Stimulated activated CD4-positive, alpha-beta T cell treated with anti-CD3 and anti-CD28 coated beads, Interleukin-15, amount 100 ng/mL, for 1 hour (primary cell): ENCODE results near the gene CSH2.
A peak's percentile ranks its signal among the peaks of the same experiment; 100 is the strongest.
"Not testable (repeated sequence)": the region's sequence is repeated elsewhere in the genome, so short reads cannot be mapped to it uniquely, and the experiment has no call there.

Source experiments
- DNase-seq, 2 donors: peaks; one replicate each; pipeline ENCODE4 v3.0.0-alpha.2; 2020; ENCODE audit warnings: low read depth in 1 of 2, low spot score in 1 of 2

CSH2 gene

DNA sequence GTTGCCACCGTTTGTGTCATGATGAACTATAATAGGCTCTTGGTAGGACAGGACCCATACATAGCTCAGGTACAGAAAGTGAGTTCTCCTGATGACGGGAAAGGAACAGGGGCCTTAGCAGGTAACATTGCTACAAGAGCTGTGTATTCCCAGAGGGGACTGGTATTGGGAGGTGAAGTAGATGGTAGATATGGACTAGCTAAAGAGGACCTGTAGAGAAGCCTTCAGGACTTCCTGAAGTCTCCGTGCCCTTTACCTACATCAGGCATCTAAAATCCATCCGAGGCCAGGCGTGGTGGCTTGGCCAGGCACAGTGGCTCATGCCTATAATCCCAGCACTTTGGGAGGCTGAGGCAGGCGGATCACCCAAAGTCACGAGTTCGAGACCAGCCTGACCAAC is 18.3 kb downstream of the CSH2 start:
- no peak for DNase-seq

DNA sequence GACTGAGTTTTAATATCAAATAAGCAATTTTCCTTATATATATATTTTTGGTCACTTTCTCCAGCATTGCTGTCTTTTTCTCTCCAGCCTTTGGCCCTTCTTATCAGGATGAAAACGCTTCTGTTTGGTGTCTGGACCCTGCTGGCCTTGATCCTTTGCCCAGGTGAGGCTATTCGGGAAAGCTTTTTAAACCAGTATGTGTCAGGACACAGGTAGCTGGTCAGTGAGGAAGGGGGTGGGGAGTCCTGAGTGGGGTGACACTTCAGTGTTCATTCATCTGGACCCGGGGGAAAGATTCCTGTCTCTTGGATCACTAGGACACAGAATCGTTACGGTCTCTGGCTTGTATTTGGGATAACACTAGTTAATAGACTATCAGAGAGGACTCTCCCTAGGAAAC is 18.8 kb downstream of the CSH2 start:
- DNase-seq, result no peak

DNA sequence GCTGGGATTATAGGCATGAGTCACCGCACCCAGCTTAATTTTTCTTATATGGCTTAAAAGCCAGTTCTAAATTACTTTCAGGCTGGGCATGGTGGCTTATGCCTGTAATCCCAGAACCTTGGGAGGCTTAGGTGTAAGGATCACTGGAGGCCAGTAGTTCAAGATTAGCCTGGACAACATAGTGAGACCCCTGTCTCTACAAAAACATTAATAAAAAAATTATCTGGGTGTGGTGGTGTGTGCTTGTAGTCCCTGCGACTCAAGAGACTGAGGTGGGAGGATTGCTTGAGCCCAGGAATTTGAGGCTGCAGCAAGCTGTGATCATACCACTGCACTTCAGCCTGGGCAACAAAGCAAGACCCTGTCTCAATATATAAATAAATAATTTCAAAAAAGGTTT is 20.2 kb downstream of the CSH2 start:
- DNase-seq, result no peak

DNA sequence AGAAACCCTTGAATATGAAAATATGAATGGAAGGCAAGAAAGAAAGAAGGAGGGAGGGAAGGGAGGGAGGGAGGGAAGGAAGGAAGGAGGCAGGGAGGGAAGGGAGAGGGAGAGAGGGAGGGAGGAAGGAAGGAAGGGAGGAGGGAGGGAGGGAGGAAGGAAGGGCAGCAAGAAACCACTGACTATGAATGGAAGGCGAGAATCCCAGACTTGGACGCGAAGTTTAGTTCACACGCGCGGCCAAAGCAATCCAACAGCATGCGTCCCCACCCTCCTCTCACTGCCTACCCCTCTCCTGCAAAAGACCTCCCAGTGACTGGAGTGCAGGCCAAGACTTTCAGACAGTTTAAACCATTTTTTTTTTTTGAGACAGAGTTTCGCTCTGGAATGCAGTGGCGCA is 23.1 kb downstream of the CSH2 start:
- no peak for DNase-seq

DNA sequence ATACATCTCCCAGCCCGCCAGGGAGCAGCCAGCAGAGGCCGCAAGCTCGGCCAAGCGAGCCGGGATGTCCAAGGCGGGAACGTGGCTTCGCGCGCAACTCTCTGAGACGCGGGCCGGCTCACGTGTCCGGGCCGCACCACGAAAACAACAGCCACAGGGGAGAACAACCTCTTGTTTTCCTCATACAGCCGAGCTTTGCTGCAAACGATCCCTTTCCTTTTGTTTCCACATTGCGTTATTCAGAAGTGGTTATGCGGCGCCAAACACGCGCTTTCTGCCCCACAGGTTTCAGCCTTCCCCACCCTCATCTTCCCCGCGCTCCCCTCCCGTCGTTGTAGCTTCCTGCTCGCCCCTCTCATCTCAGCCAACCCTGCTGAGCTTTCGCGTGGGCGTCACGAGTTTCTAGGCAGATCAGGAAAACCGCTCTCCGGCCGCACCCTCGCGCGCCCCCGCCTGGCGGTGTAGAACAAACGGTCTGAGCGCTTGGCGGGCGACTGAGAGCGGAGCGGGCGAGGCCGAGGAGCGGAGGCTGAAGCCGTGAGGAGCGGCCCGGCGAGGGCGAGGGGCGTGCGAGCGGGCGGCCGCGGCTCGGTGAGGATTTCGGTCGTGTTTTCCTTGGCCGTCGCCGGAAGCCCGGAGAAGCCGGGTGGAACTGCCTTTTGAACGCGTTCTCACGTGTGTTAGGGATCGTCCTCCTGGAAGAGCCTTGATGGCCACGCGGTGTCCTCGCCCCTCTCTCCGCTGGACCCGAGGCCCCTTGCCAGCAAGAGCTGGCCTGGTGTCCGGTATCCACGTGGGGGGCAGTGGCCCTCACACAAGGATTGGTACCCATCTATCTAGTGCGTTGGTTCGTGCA is 24.4 kb downstream of the CSH2 start:
- peak; percentile 89 to 93 for DNase-seq

DNA sequence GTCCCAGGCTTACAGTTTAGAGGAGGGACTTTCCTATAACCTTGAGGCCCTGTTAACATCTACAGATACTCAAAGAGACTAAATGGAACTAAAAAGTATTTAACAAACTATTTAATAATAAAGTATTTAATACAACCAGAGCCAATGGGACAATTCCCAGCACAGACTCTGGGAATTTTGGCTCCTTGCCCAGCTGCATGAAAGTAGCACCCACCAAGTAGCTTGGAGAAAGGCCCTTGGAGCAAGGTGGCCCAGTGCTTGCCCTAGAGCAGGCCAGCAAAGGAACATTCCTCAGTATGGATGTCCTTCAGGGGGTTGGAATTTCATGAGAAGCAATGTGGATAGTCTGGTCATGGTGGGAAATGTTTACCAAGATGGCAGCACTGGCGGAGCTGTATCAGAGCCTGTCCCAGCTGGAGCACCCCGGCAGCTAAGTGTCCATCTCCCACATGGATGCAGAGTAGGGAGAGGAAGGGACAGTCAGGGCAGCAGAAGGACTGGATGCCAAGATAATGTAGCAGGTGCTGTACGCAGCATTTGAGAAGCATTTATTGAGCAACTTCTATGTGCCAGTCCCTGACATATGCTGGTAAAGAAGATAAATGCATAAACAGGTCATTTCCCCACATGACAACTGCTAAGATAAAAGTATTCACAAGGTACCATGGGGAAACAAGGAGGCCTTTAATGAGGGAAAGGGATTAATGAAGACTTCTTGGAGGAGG is 25.8 kb downstream of the CSH2 start:
- DNase-seq, result no peak

DNA sequence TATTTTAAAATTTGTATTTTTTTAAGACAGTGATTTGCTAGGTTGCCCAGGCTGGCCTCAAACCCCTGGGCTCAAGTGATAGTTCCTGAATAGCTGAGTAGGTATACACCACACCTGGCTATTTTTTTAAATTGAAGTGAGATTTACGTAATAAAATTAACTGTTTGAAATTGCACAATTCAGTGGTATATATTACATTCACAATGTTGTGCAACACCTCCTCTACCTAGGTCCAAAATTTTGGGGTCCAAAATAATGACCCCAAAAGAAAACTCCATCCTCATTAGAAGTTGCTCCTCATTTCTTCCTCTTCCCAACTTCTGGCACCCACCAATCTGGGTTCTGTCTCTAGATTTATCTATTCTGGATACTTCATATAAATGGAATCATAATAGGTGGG is 28.0 kb downstream of the CSH2 start:
- DNase-seq, result no peak

DNA sequence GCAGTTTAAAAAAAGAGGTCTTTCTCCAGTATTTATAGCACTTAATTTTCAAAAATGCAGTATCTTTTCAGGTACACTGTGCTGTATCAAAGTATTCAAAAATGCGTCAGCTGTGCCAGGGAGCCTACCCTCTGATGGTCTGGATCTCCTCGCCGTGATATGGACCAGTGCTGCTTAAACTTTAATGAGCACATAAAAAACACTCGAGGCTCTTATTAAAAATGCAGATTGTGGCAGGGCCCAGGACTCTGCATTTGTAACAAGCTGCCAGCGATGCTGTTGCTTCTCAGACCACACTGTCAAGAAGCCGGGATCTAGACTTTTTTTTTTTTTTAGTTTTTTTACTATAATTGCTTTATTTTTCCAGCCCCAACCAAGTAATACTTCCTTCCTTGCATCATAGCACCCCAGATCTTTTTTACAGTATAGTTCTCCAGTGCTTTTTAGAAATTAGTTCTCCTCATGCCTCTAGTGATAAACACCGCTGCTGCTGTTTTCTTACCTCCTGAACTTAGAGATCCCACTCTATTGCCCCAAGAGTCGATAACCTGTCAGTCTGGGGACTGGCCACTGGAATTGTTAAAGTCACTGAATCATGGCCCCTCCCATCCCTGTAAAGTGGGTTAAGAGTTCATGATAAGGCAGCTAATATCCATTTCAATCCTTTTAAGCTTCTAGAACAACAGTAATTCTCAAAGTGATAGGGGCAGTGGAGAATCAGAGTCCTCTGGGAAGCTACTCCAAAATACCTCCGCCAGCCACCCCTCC is 29.4 kb downstream of the CSH2 start:
- DNase-seq, result no peak

DNA sequence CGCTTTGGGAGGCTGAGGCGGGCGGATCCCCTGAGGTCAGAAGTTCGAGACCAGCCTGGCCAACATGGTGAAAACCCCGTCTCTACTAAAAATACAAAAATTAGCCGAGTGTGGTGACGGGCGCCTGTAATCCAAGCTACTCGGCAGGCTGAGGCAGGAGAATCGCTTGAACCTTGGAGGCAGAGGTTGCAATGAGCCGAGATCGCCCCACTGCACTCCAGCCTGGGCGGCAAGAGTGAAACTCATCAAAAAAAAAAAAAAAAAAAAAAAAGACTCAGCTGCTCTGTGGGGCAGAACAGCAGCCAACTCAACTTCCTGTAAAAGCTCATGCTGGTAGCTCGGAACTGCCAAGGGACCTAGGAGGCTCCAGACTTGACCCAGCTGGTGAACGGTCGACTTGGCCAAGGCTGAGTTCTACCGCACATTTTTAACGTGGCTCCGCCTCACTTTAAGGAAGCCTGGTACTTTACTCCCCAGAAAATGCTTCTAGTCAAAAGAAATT is 30.0 kb downstream of the CSH2 start:
- not testable (repeated sequence) for DNase-seq

DNA sequence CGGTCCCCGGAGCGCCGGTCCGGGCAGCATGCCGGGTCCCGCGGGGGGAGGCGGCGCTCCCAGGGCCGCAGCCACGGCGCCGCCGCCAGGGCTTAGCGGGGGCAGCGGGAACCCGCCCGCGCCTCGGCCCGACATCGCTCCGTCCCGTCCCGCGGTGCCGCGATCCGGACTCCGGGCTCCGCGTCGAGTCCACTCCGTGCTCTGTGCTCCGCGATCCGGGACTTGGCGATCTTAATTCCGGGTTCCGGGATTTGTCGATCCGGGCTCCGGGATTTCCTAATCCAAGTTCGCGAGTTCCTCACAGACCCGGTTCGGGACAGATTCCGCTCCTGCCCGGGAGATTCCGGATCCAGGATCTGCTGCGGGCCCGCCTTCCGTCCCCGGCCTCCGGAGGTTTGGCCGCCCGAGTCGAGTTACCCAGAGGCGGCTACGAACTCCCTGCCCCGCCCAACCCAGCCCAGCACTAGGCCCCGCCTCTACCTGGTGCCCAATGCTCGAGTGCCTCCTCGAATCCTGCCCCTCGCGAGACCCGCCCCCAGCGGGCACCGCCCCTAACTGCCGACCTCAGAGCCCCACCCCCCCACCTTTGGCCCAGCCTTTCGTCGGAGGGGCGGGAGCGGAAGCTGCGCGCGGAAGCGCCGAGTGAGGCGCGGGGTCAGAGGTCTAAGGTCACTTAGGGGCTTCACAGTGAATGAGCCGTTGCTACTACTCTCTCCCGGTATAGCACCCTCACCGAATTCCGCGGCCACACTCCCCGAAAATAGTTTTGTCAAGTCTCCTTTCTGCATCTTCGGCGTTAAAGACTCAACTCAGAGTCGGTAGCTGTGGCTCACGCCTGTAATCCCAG is 30.7 kb downstream of the CSH2 start, which contains the start of gene SMARCD2:
Gene SMARCD2 (minus strand): TSS at position 146 of the 847 bp plus-strand sequence. CDS start 11 bp downstream, at position 135.
- DNase-seq, result peak; percentile 98 to 99

DNA sequence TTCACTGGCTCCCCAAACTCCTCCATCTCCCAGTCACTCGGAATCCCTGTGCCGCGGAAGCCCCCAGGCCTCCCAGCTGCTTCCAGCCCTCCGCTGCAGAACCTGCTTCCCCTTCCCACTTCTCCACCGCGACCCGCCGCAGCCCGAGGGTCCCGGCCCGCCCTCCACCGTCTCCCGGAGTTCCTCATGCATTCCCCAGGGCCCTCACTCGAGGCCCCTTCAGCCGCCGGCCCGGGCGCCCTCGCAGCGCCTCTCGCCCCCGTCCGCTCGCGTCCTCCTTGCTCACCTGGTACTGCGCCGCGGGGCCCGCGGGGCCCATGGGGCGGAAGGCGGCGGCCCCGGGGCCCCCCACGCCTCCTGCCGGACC is 31.3 kb downstream of the CSH2 start:
- peak in 1 of 2 donors; percentile 16 for DNase-seq

DNA sequence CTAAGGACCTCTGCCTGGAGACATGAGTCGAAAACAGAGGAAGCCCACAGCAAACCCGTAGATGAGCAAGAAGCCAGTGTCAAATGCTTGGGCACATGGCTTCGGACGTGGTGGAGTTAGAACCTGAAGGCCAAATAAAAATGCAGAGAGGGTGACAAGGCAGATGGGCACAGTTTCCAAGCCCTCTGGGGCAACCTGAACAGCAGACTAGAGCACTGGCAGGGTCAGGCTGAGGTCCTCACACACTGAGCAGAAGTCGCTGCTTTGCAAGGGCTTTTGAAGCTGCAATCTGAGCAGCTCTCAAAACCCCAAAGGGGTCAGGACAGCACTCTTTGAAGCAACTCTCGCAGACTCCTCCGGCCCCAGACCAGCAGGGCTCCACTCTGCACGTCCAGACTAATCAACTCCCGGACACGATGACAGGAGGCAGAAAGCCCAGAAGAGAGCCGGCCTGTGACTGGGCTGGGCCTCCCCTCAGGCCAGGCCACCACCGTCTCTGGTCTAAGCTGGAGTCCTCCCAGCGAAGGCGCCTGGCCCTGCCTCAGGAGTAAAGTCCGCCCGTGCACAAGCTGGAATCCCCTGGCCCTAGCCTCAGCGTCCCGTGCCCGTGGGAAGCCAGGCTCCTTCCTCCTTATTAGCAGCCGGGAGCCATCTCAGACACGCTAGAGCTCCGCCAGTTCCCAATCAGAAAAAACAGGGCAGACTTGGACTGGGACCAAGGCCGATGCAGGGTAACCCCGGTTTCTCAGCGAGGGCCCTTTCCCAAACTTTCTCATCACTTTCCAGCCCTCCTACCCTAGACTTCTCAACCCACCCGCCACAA is 31.9 kb downstream of the CSH2 start:
- no peak for DNase-seq

DNA sequence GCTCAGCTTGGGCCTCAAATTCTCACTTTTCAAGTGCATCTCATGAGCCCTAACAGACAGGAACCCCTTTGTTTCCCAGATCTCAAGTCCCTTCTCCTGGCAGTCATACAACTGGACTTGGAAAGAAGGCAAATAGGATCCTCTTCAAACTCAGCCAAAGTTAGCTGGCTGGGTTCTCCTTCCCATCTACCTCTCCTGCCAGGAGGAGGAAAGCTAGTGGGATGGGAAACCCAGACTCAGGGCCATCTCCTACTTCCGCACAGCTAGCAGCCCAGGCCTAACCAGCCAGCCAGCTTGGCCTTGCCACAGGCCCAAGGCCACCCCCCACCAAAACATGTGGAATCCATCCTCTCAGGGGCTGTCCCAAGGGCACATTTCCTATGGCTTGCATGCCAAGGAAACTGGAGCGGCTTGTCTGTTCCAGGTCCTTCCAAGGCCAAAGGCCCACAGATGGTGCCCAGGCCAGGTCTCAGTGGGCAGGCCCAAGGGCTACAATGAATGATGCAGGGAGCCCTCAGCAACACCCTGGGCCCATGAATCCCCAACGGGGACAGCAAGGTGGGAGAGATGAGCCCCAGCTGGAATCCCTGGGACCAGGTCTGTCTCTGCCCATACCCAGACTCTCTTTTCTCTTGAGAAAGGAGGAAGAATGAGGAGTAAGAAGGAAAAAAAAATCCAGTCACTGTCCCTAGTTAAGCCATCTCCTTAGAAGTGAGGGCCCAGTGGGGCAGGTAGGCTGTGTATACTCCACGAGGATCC is 32.7 kb downstream of the CSH2 start:
- no peak for DNase-seq

DNA sequence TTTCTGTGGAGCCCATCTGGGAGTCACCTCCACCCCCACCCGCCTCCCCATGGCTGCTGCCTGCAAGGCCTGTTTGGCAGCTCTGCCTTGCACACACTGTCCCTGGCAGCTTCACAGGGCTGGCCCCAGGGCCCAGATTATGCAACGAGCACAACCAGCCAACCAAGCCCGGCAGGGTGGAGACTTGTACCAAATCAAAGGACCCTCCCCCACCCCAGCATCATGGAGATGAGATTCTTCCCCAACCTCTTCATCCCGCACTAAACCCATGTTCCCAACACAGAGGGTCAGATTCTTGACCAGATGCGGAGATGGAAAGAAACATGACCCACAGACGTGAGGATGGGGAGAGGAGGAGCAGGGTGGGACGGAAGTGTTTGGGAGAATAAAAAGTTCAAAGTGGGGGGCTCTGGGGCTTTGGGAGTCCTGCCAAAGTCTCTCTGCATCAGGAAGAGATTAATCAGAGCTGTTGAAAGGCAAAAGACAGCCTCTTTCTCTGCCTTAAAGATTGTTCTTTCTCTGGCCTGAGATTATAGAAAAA is 34.8 kb downstream of the CSH2 start:
- DNase-seq, result no peak

DNA sequence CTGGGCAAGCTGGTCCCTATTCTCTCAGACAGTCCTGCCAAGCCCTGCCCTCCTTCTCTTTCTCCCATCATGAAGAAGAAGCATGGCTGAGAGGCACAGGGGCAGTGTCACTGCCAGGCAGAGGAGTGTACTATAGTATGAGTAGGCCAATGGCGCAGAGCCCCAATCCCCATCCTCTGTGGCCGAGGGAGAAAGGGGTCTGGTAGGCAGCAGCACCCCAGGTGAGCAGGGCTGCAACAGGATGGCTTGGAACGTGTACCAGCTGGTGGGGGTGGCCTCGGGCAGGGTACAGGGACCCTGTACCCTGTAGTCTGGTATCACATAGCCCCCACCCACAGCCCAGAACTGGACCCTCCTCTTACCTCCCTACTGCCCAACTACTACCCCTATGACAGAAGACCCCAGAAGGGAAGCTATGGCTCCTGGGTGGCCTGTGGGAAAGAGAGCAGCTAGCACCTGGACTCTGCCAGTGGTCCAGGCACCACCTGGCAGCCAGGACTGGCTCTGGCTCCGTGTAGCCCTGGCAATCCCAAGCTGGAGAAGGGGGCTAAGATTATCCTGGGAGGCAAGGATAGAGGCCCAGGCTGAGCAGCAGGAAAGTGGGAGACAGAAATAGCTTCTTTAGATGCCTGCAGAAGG is 35.4 kb downstream of the CSH2 start:
- no peak for DNase-seq

DNA sequence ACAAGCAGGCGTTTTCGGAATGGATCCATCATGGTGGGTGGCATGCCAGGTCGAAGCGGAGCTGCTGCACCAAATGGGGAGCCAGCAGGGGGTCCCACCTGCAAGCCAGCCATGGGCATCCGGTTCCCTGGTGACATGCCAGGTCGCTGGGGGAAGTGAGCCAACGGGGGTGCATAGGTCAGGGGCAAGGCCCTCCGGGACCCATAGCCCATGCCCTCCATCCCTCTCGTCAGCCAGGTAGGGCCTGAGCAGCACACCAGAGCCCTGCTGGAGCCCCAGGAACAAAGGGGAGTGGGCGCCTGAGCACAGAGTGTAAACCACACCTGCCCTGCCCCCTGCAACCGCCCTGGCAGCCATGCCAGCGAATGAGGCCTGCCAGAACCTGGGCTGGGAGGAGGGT is 36.0 kb downstream of the CSH2 start:
- DNase-seq, result no peak

DNA sequence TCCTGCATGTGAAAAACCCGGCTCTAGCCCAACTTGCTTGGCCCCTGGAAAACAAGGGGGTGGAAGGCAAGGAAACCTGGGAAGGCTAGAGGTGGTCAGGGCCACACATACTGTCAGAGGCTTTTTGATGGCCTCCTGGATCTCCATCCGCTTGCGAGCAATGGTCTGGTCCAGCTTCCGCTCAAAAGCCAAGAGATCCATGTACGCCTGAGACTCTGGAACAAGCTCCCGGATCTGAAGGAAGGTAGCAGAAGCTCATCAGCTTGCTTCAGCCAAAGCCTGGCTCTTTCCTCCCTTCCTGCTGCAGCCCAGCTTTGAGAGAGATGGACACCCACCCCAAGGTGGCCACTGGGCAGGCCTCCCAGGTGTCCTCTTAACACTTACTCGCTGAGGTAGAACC is 36.7 kb downstream of the CSH2 start:
- DNase-seq, result no peak

DNA sequence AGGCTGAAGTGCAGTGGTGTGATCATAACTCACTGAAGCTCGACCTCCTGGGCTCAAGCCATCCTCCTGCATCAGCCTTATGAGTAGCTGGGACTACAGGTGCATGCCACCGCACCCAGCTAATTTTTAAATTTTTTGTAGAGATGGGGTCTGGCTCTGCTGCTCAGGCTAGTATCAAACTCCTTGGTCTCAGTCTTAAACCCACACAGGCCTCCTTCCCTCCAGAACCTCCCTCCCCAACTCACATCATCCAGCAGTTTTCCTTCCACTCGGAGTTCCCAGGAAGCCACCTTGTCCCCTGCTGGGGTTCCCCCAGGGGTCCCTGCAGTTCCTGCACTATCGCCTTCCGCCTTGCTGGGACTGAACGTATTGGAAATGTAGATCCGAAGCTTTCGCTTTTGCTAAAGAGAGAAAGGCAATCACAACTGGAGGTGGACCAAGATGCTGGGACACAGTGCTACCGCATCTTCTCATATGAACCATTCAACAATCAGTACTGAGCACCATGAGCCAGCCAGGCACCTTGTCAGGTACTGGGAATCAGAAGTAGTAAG is 38.2 kb downstream of the CSH2 start:
- no peak for DNase-seq
